HepG2 (cell line): Measurements from ENCODE around the gene POLRMT. TPM values are rescaled to one million over a fixed set of nuclear protein-coding genes. Genes with fewer than 3 reads are reported as not detected.

ENCODE experiments used
- GMEB2 ChIP-seq: IDR thresholded peaks from 2 replicates; pipeline ENCODE4 v1.6.1; 2016; ENCODE audit warnings: missing biosample characterization, missing genetic modification reagents, low read depth
- HNF1B ChIP-seq: sonication (generic); formaldehyde crosslinking; IDR thresholded peaks from 2 replicates; pipeline ENCODE4 v1.5.1; 2020; ENCODE audit warnings: mild to moderate bottlenecking, moderate library complexity, missing genetic modification reagents
- KDM2A ChIP-seq: sonication (generic); formaldehyde crosslinking; IDR thresholded peaks from 2 replicates; pipeline ENCODE4 v1.4.0; 2020; ENCODE audit warnings: low read depth, missing genetic modification reagents, borderline replicate concordance
- TFE3 ChIP-seq: IDR thresholded peaks from 2 replicates; pipeline ENCODE4 v1.6.1; 2016
- ZBTB20 ChIP-seq: sonication (generic); formaldehyde crosslinking; IDR thresholded peaks from 2 replicates; pipeline ENCODE4 v1.8.1; 2023; ENCODE audit warnings: missing genetic modification reagents, low read depth, mild to moderate bottlenecking, borderline replicate concordance
- ZIK1 ChIP-seq: sonication (generic); formaldehyde crosslinking; IDR thresholded peaks from 2 replicates; pipeline ENCODE4 v1.5.0; 2020; ENCODE audit warnings: mild to moderate bottlenecking, low read depth, missing genetic modification reagents, borderline replicate concordance
- ZNF264 ChIP-seq: sonication (generic); formaldehyde crosslinking; IDR thresholded peaks from 2 replicates; pipeline ENCODE4 v1.4.0; 2020; ENCODE audit warnings: missing genetic modification reagents
- ZNF510 ChIP-seq: sonication (generic); formaldehyde crosslinking; IDR thresholded peaks from 2 replicates; pipeline ENCODE4 v1.4.0; 2020; ENCODE audit warnings: low read depth, mild to moderate bottlenecking, missing genetic modification reagents
- ZNF747 ChIP-seq: sonication (generic); formaldehyde crosslinking; IDR thresholded peaks from 2 replicates; pipeline ENCODE4 v1.8.1; 2023; ENCODE audit warnings: missing genetic modification reagents, mild to moderate bottlenecking, borderline replicate concordance
- polyA plus RNA-seq, 8 experiments: library from polyadenylated mRNA; depleted of rRNA in 3 of 8; stranded (reverse) in 7 of 8; unstranded in 1 of 8; fragments of >200 nt; fragmentation: Illumina TruSeq in 4 of 8; extraction: Trizol in 4 of 8; gene quantifications; 2 replicates each; pipeline versions ENCODE4 v1.2.1 to v1.2.3, GENCODE V29; 2011 to 2016; ENCODE audit warnings: low read depth in 4 of 8, missing spikeins in 1 of 8, mixed read lengths in 1 of 8; ENCODE audit not compliant: insufficient read depth in 1 of 8
- total RNA-seq, 5 experiments: library from RNA; depleted of rRNA; stranded (reverse); fragments of >200 nt; fragmentation: Illumina TruSeq; extraction: Trizol; gene quantifications; 2 replicates each; pipeline ENCODE4 v1.2.3, GENCODE V29; 2016; ENCODE audit warnings: low read depth in 1 of 5
- TF ChIP-seq, protein P1 (sequence below): sonication (generic); formaldehyde crosslinking; conservative IDR thresholded peaks from 2 replicates; pipeline ENCODE4 v1.4.0; 2020; ENCODE audit warnings: missing genetic modification reagents
- TF ChIP-seq, protein P2 (sequence below), 2 experiments: sonication (generic) in 1 of 2; formaldehyde crosslinking in 1 of 2; IDR thresholded peaks; 2 replicates each; pipeline versions ENCODE4 v1.6.1 to v1.9.0; 2014 to 2022; ENCODE audit warnings: antibody characterized with exemption in 1 of 2, borderline replicate concordance in 1 of 2, inconsistent platforms in 1 of 2, low read depth in 1 of 2, missing genetic modification reagents in 1 of 2
- TF ChIP-seq, protein P3 (sequence below): sonication (generic); formaldehyde crosslinking; IDR thresholded peaks from 2 replicates; pipeline ENCODE4 v1.5.1; 2020; ENCODE audit warnings: mild to moderate bottlenecking, missing genetic modification reagents, moderate library complexity

The POLRMT gene
- total and polyA plus RNA-seq, 2 of the 13 experiments (the other 11 are each of a cell fraction or from before 2014, with no cell fraction given): 78.0 to 101 TPM

GRCh38 chr19:680287-681028 is 47.1 kb upstream of the POLRMT start (continued):
- TF ChIP-seq, protein P1, sequence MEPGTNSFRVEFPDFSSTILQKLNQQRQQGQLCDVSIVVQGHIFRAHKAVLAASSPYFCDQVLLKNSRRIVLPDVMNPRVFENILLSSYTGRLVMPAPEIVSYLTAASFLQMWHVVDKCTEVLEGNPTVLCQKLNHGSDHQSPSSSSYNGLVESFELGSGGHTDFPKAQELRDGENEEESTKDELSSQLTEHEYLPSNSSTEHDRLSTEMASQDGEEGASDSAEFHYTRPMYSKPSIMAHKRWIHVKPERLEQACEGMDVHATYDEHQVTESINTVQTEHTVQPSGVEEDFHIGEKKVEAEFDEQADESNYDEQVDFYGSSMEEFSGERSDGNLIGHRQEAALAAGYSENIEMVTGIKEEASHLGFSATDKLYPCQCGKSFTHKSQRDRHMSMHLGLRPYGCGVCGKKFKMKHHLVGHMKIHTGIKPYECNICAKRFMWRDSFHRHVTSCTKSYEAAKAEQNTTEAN: 0 out of 2 replicates have a peak, but pooled peaks have one; percentile 3
- TF ChIP-seq GMEB2 (CRISPR knock-in tag) (peak; percentile 53), ZNF747 (CRISPR knock-in tag) (0 out of 2 replicates have a peak, but pooled peaks have one; percentile 22), ZNF510 (no peak), ZBTB20 (0 out of 2 replicates have a peak, but pooled peaks have one; percentile 34), ZNF264 (CRISPR knock-in tag) (no peak), HNF1B (peak; percentile 42; the same call in 1 of the 2 replicates), ZIK1 (CRISPR knock-in tag) (peak; percentile 38; the same call in 1 of the 2 replicates), TFE3 (peak; percentile 5), KDM2A (peak; percentile 54; the same call in 1 of the 2 replicates)
- TF ChIP-seq, protein P2, sequence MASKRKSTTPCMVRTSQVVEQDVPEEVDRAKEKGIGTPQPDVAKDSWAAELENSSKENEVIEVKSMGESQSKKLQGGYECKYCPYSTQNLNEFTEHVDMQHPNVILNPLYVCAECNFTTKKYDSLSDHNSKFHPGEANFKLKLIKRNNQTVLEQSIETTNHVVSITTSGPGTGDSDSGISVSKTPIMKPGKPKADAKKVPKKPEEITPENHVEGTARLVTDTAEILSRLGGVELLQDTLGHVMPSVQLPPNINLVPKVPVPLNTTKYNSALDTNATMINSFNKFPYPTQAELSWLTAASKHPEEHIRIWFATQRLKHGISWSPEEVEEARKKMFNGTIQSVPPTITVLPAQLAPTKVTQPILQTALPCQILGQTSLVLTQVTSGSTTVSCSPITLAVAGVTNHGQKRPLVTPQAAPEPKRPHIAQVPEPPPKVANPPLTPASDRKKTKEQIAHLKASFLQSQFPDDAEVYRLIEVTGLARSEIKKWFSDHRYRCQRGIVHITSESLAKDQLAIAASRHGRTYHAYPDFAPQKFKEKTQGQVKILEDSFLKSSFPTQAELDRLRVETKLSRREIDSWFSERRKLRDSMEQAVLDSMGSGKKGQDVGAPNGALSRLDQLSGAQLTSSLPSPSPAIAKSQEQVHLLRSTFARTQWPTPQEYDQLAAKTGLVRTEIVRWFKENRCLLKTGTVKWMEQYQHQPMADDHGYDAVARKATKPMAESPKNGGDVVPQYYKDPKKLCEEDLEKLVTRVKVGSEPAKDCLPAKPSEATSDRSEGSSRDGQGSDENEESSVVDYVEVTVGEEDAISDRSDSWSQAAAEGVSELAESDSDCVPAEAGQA (IDR thresholded peaks at IDR 0.05; ENCODE audit: low read depth): no peak
- TF ChIP-seq, protein P2 (CRISPR knock-in tag; IDR thresholded peaks at IDR 0.05; ENCODE audit: borderline replicate concordance): no peak
- TF ChIP-seq, protein P3, sequence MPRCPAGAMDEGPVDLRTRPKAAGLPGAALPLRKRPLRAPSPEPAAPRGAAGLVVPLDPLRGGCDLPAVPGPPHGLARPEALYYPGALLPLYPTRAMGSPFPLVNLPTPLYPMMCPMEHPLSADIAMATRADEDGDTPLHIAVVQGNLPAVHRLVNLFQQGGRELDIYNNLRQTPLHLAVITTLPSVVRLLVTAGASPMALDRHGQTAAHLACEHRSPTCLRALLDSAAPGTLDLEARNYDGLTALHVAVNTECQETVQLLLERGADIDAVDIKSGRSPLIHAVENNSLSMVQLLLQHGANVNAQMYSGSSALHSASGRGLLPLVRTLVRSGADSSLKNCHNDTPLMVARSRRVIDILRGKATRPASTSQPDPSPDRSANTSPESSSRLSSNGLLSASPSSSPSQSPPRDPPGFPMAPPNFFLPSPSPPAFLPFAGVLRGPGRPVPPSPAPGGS (CRISPR knock-in tag): peak; percentile 72
